Esophagus (tissue), 2 donors: ENCODE data around the gene SOX13. TPM values are rescaled to one million over a fixed set of nuclear protein-coding genes. Genes with fewer than 3 reads are reported as not detected.

ENCODE experiments used
- H3K27ac ChIP-seq, 2 donors: one replicate each; pipeline ENCODE4 v1.5.1; 2013; ENCODE audit warnings: low read depth in 2 of 2, mild to moderate bottlenecking in 2 of 2, inconsistent platforms in 1 of 2, low read length in 1 of 2, moderate library complexity in 1 of 2
- H3K27me3 ChIP-seq, 2 donors: one replicate each; pipeline ENCODE4 v1.6.1; 2013; ENCODE audit warnings: low read length in 2 of 2, control low read depth in 1 of 2, mild to moderate bottlenecking in 1 of 2; ENCODE audit not compliant: insufficient read depth in 2 of 2, control insufficient read depth in 1 of 2
- H3K36me3 ChIP-seq, 2 donors: one replicate each; pipeline ENCODE4 v1.6.1; 2013; ENCODE audit warnings: low read length in 1 of 2; ENCODE audit not compliant: control insufficient read depth in 2 of 2, insufficient read depth in 2 of 2
- H3K4me1 ChIP-seq, 2 donors: one replicate each; pipeline ENCODE4 v1.6.1; 2013; ENCODE audit warnings: low read length in 1 of 2; ENCODE audit not compliant: control insufficient read depth in 2 of 2, insufficient read depth in 2 of 2
- H3K4me3 ChIP-seq, 2 donors: one replicate each; pipeline ENCODE4 v1.5.1; 2013; ENCODE audit warnings: low read length in 2 of 2, mild to moderate bottlenecking in 2 of 2, low read depth in 1 of 2, moderate library complexity in 1 of 2
- H3K9me3 ChIP-seq, 2 donors: one replicate each; pipeline ENCODE4 v1.6.1; 2013; ENCODE audit warnings: mild to moderate bottlenecking in 2 of 2, low read depth in 1 of 2, low read length in 1 of 2, moderate library complexity in 1 of 2; ENCODE audit not compliant: control insufficient read depth in 2 of 2, insufficient read depth in 1 of 2
- WGBS, 2 donors: extraction: QIAGEN DNeasy Blood & Tissue Kit; methylation state at CpG; one replicate each; pipeline ENCODE4 v1.1.7; 2013; 5-methylcytosine and 5-hydroxymethylcytosine counted together
- polyA plus RNA-seq, 2 donors: library from polyadenylated mRNA; stranded (reverse); fragments of 200-250 nt; gene quantifications; one replicate each; pipeline ENCODE4 v1.2.3, GENCODE V29; 2013
- donor health status: healthy with polysubstance abuse.
- donor health status: Bipolar disorder and iron deficiency.

The SOX13 gene
- polyA plus RNA-seq, 2 donors, result 6.9 to 10.4 TPM

- no peaks in the 10 kb centered on the region for H3K27me3 ChIP-seq
- peaks cover 5 to 10% of the 10 kb centered on the region in 2 donors for H3K36me3 ChIP-seq
- no peaks in the 10 kb centered on the region for H3K9me3 ChIP-seq
- H3K4me3 ChIP-seq, result no peak overlapping the region
- 77 to 92% methylated on average over 4 of the region's 4 CpGs for WGBS, 2 donors
- peaks cover 4 to 22% of the 10 kb centered on the region in 2 donors for H3K4me1 ChIP-seq
- H3K27ac ChIP-seq, result peak overlapping the region; percentile 13 to 44
These were observed 59.1 kb downstream of the SOX13 start for GRCh38 chr1:204131978-204132377.

- peaks cover 6 to 10% of the 10 kb centered on the region in 2 donors for H3K36me3 ChIP-seq
- no peaks in the 10 kb centered on the region for H3K9me3 ChIP-seq
- H3K4me3 ChIP-seq, result no peak overlapping the region
- no peak overlapping the region for H3K27ac ChIP-seq
- peaks cover 6 to 23% of the 10 kb centered on the region in 2 donors for H3K4me1 ChIP-seq
- H3K27me3 ChIP-seq, result no peaks in the 10 kb centered on the region
- 74 to 80% methylated on average over 6 of the region's 6 CpGs for WGBS, 2 donors
These were observed 59.8 kb downstream of the SOX13 start for GRCh38 chr1:204132718-204133117.

DNA sequence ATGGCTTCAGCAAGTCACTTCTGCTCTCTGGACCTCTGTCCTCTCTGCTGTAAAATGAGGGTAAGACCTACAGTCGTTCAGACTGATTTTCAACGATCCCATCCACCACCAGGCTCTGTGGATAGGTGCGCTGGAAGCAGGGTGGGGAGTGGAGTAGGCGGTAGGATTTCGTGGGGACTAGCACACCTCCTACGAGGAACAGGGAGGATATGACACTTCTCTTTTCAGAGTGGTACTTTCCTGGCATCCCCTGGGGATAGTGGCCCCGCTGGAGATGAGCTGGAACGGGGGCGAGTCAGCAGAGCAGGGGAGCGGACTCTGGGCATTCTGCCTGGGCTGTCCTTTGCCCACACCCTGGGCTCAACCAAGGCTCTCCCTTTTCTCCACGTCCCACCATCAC, 61.2 kb downstream of the SOX13 start:
- H3K27me3 ChIP-seq, result no peaks in the 10 kb centered on the region

GRCh38 chr1:204136814-204137213, 63.9 kb downstream of the SOX13 start:
- H3K9me3 ChIP-seq, result no peaks in the 10 kb centered on the region
- no peaks in the 10 kb centered on the region for H3K27me3 ChIP-seq
- H3K27ac ChIP-seq, result no peak overlapping the region
- peaks cover 12% of the 10 kb centered on the region in 2 donors for H3K36me3 ChIP-seq
- H3K4me3 ChIP-seq, result no peak overlapping the region
- H3K4me1 ChIP-seq, result peaks cover 5 to 6% of the 10 kb centered on the region in 2 donors
- 70 to 92% methylated on average over 2 of the region's 2 CpGs for WGBS, 2 donors

More for the DNA sequence above, 61.2 kb downstream of the SOX13 start:
- 78 to 81% methylated on average over 11 of the region's 11 CpGs for WGBS, 2 donors
- Histone ChIP-seq H3K9me3 (no peaks in the 10 kb centered on the region), H3K36me3 (peaks cover 10 to 12% of the 10 kb centered on the region in 2 donors), H3K27ac (no peak overlapping the region), H3K4me3 (no peak overlapping the region), H3K4me1 (peaks cover 8 to 23% of the 10 kb centered on the region in 2 donors)

GRCh38 chr1:204139088-204139487, 66.2 kb downstream of the SOX13 start:
- Histone ChIP-seq H3K36me3 (peaks cover 9% of the 10 kb centered on the region in 2 donors), H3K27ac (no peak overlapping the region), H3K4me1 (peaks cover 5 to 6% of the 10 kb centered on the region in 2 donors), H3K4me3 (no peak overlapping the region), H3K9me3 (no peaks in the 10 kb centered on the region), H3K27me3 (no peaks in the 10 kb centered on the region)
- WGBS, 2 donors, result 87 to 89% methylated on average over 2 of the region's 2 CpGs

DNA sequence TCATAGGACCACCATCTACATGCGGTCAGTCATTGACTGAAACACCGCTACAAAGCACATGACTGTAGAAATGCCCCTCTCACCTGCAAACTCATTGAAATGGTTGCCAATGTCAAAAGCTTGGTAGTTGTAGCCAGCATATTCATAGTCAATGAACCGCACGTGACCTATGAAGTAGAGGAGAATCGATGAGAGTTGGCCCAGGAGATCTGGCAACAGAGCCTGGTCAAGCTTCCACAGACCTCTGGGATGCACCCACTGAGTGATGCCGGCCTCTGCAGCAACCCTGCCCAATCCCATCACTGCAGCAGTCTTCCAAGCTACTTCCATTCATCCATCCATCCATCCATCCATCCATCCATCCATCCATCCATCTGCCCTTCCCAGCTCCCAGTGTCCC, 67.0 kb downstream of the SOX13 start:
- Histone ChIP-seq H3K36me3 (peaks cover 2 to 7% of the 10 kb centered on the region in 2 donors), H3K4me1 (peaks cover 5 to 6% of the 10 kb centered on the region in 2 donors), H3K9me3 (no peaks in the 10 kb centered on the region), H3K27me3 (no peaks in the 10 kb centered on the region), H3K4me3 (no peak overlapping the region), H3K27ac (no peak overlapping the region)
- 93 to 95% methylated on average over 6 of the region's 6 CpGs for WGBS, 2 donors

DNA sequence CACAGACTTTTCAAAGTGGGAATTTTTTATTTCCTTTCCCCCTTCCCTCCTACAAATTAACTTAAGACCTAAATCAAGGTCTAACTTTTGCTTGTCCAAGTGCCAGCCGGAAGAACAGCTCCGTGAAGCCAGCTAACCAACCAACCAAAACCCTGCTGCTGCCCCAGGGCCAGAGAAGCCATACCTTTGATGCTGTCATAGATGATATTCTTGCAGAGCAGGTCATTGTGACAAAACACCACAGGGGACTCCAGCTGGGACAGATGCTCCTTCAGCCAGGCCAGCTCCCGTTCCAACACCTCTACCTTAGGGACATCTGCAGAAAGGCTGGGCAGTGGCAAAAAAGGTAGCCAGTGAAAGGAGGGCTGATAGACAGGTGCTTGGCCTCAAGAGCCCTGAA, 68.2 kb downstream of the SOX13 start:
- 80 to 85% methylated on average over 3 of the region's 3 CpGs for WGBS, 2 donors
- H3K27me3 ChIP-seq, result no peaks in the 10 kb centered on the region
- peaks cover 5 to 7% of the 10 kb centered on the region in 2 donors for H3K36me3 ChIP-seq
- no peak overlapping the region for H3K27ac ChIP-seq
- H3K9me3 ChIP-seq, result no peaks in the 10 kb centered on the region
- no peak overlapping the region for H3K4me3 ChIP-seq
- peaks cover 5 to 6% of the 10 kb centered on the region in 2 donors for H3K4me1 ChIP-seq

DNA sequence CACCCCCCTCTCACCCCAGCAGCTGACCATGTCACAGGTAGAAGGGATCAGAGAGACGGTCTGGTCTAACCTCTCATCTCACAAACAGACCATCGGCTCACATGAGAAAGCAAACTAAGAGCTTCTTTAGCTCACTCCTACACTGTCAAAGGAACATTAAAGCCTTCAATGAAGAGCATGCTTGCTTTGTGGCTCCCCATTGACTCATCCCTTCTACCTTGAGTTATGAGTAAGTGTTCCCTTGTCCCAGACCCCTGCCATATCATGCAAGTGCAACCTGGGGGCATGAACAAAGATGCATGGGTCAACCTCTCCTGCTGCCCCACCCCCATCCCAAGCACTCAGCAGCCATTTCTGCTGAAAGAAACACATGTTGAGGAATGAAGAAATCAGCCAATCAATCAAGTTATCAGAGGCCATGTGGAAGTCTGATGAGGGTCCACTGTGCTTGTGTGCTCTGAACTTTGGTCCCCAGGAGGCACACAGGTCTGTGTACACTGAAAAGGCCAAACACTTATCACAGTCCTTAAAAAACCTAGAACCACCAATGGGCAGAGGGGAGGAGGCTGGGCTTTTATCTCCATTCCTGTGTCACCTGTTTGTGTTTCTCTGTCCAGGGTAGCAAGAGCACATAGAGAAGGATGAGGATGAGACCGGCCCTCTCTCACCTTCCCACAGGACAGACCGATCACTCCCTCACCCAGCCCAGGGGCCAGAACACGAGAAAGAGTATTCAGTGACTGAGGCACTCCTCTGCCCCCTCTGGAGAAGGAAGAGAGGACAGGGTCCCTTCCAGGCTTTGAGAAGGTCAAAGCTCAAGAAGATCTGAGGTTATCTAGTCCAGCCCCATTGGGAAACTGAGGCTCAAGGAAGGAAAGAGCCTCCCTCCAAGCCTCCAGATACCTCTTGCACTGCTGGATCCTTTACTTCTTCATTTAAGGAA, 69.4 kb downstream of the SOX13 start:
- H3K4me1 ChIP-seq, result peaks cover 2% of the 10 kb centered on the region in 2 donors
- H3K27ac ChIP-seq, result no peak overlapping the region
- peaks cover 5 to 7% of the 10 kb centered on the region in 2 donors for H3K36me3 ChIP-seq
- H3K9me3 ChIP-seq, result no peaks in the 10 kb centered on the region
- H3K4me3 ChIP-seq, result no peak overlapping the region
- H3K27me3 ChIP-seq, result no peaks in the 10 kb centered on the region
- 84 to 88% methylated on average over 5 of the region's 5 CpGs for WGBS, 2 donors

DNA sequence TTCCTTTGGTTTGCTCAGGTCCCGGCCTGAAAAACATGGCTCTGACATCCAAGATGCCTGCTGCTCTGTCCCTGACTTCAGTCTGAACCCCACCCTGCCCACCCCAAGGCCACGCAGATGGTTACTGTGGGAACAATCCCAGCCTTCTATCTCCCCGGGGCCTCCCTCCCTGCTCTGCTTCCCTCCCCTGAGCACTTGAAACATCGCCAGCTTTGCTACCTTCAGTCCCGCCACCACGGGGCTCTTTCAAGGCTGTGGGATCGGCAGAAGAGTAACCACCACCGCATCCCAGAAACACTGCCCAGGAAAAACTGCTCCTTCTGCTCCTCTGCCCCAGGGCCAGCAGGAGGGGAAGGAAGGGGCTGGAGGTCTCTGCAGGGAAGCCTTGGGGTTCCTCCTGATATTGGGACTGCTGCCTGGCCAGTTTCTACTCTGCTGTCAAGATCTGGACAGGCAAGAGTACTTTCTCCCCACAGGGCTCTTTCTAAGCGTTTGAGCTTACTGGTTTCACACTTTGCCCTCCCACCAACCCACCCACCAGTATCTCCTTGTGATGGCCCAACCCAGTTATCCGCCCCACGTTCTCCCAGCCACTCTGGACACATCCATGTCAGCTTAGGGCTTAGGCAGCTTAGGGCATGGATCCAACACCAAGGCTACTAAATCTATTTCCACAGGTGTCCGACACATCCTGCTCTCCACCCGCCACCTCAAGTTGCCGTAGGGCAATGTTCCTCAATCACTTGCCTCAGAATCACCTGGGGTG, 70.5 kb downstream of the SOX13 start:
- Histone ChIP-seq H3K4me1 (peaks cover 1 to 2% of the 10 kb centered on the region in 2 donors), H3K9me3 (no peaks in the 10 kb centered on the region), H3K4me3 (no peak overlapping the region), H3K36me3 (peaks cover 0 to 5% of the 10 kb centered on the region in 2 donors), H3K27ac (no peak overlapping the region), H3K27me3 (no peaks in the 10 kb centered on the region)
- WGBS, 2 donors, result 68 to 81% methylated on average over 14 of the region's 14 CpGs
